ENCODE results near the gene PHF21A.

PHF21A gene

GRCh38 chr11:46105134-46105628 lies 16.1 kb downstream of the PHF21A start:
- POLR2A ChIA-PET, result interaction anchor here (0.6 to 2.1 kb wide), 4 partner anchors 9 to 138 kb away, joined by 3 to 11 read pairs (median 6); partner anchors contain the start of gene PHF21A
- no peak for DNase-seq (ENCODE audit: extremely low spot score)
- TF ChIP-seq PKNOX1 (IDR thresholded peaks at IDR 0.05), result no peak
- TF ChIP-seq L3MBTL2 (conservative IDR thresholded peaks at IDR 0.05), result no peak
- no peak for TF ChIP-seq ARNT (IDR thresholded peaks at IDR 0.05)
- no peak for TF ChIP-seq ELF4 (IDR thresholded peaks at IDR 0.05)
- no peak for TF ChIP-seq FOXK2 (IDR thresholded peaks at IDR 0.05)
- TF ChIP-seq FOXM1 (IDR thresholded peaks at IDR 0.05; ENCODE audit: borderline replicate concordance), result no peak
- TF ChIP-seq SP1 (IDR thresholded peaks at IDR 0.05), result no peak
- no peak for TF ChIP-seq LEF1 (IDR thresholded peaks at IDR 0.05; ENCODE audit: borderline replicate concordance)
- no peak for TF ChIP-seq ZNF384 (IDR thresholded peaks at IDR 0.05)
- no peak for TF ChIP-seq HDGF (IDR thresholded peaks at IDR 0.05; ENCODE audit: borderline replicate concordance)
- TF ChIP-seq CTBP1 (IDR thresholded peaks at IDR 0.05; ENCODE audit: borderline replicate concordance), result no peak
- TF ChIP-seq NFRKB (IDR thresholded peaks at IDR 0.05), result no peak
- TF ChIP-seq BHLHE40 (IDR thresholded peaks at IDR 0.05; ENCODE audit: borderline replicate concordance), result no peak
- no peak for TF ChIP-seq TARDBP (IDR thresholded peaks at IDR 0.05)
- no peak for TF ChIP-seq SUZ12 (IDR thresholded peaks at IDR 0.05)
- no peak for TF ChIP-seq FOXA1 (IDR thresholded peaks at IDR 0.05)
- CTCF ChIA-PET, result interaction anchor here (0.9 to 1.0 kb wide), 2 partner anchors 13 to 138 kb away, joined by 3 read pairs; no protein-coding TSS in a partner anchor

- TF ChIP-seq HDGF (IDR thresholded peaks at IDR 0.05; ENCODE audit: borderline replicate concordance) (no peak), SUZ12 (IDR thresholded peaks at IDR 0.05) (no peak), FOXA1 (IDR thresholded peaks at IDR 0.05) (no peak), LEF1 (IDR thresholded peaks at IDR 0.05; ENCODE audit: borderline replicate concordance) (no peak)
- ChIA-PET POLR2A (interaction anchor here (1.1 kb wide), 1 partner anchor 9 kb away, joined by 3 read pairs; no protein-coding TSS in a partner anchor), CTCF (interaction anchor here (0.9 to 2.2 kb wide), 3 partner anchors 18 to 192 kb away, joined by 3 to 5 read pairs (median 5); partner anchors contain the start of gene PHF21A)
- peak; percentile 34 for DNase-seq (ENCODE audit: extremely low spot score)
Measured at GRCh38 chr11:46102843-46103242, 18.4 kb downstream of the PHF21A start.

- DNase-seq (ENCODE audit: extremely low spot score), result no peak
- TF ChIP-seq FOXK2 (IDR thresholded peaks at IDR 0.05) (no peak), FOXM1 (IDR thresholded peaks at IDR 0.05; ENCODE audit: borderline replicate concordance) (no peak), HDGF (IDR thresholded peaks at IDR 0.05; ENCODE audit: borderline replicate concordance) (no peak), L3MBTL2 (conservative IDR thresholded peaks at IDR 0.05) (no peak), SUZ12 (IDR thresholded peaks at IDR 0.05) (no peak), BHLHE40 (IDR thresholded peaks at IDR 0.05; ENCODE audit: borderline replicate concordance) (no peak), ZNF384 (IDR thresholded peaks at IDR 0.05) (no peak), ELF4 (IDR thresholded peaks at IDR 0.05) (no peak), NFRKB (IDR thresholded peaks at IDR 0.05) (no peak), TARDBP (IDR thresholded peaks at IDR 0.05) (no peak), SP1 (IDR thresholded peaks at IDR 0.05) (no peak)
- CTCF ChIA-PET, result interaction anchor here (0.7 kb wide), 1 partner anchor 202 kb away, joined by 3 read pairs; no protein-coding TSS in a partner anchor
- POLR2A ChIA-PET, result interaction anchor here (0.6 kb wide), 1 partner anchor 15 kb away, joined by 3 read pairs; no protein-coding TSS in a partner anchor
Measured at GRCh38 chr11:46100670-46101069, 20.6 kb downstream of the PHF21A start.

GRCh38 chr11:46099963-46100316 lies 21.3 kb downstream of the PHF21A start:
- CTCF ChIA-PET, result interaction anchor here (0.7 kb wide), 1 partner anchor 17 kb away, joined by 3 read pairs; no protein-coding TSS in a partner anchor
- no peak for DNase-seq (ENCODE audit: extremely low spot score)
- POLR2A ChIA-PET, result no interaction called here

GRCh38 chr11:46090375-46090774 lies 30.9 kb downstream of the PHF21A start:
- TF ChIP-seq FOXM1 (IDR thresholded peaks at IDR 0.05; ENCODE audit: borderline replicate concordance) (no peak), ARNT (IDR thresholded peaks at IDR 0.05) (no peak), LEF1 (IDR thresholded peaks at IDR 0.05; ENCODE audit: borderline replicate concordance) (no peak), TARDBP (IDR thresholded peaks at IDR 0.05) (no peak), BHLHE40 (IDR thresholded peaks at IDR 0.05; ENCODE audit: borderline replicate concordance) (no peak), FOXK2 (IDR thresholded peaks at IDR 0.05) (no peak), FOXA1 (IDR thresholded peaks at IDR 0.05) (no peak), NFRKB (IDR thresholded peaks at IDR 0.05) (no peak), CTBP1 (IDR thresholded peaks at IDR 0.05; ENCODE audit: borderline replicate concordance) (no peak), HDGF (IDR thresholded peaks at IDR 0.05; ENCODE audit: borderline replicate concordance) (no peak), SP1 (IDR thresholded peaks at IDR 0.05) (no peak), PKNOX1 (IDR thresholded peaks at IDR 0.05) (no peak)
- ChIA-PET POLR2A (no interaction called here), CTCF (no interaction called here)
- no peak for DNase-seq (ENCODE audit: extremely low spot score)

More at GRCh38 chr11:46099963-46100316, 21.3 kb downstream of the PHF21A start:
- no peak for TF ChIP-seq ELF4 (IDR thresholded peaks at IDR 0.05)
- TF ChIP-seq SUZ12 (IDR thresholded peaks at IDR 0.05), result no peak
- TF ChIP-seq CTBP1 (IDR thresholded peaks at IDR 0.05; ENCODE audit: borderline replicate concordance), result no peak
- no peak for TF ChIP-seq FOXK2 (IDR thresholded peaks at IDR 0.05)
- no peak for TF ChIP-seq TARDBP (IDR thresholded peaks at IDR 0.05)
- no peak for TF ChIP-seq PKNOX1 (IDR thresholded peaks at IDR 0.05)
- TF ChIP-seq HDGF (IDR thresholded peaks at IDR 0.05; ENCODE audit: borderline replicate concordance), result no peak
- no peak for TF ChIP-seq ZNF384 (IDR thresholded peaks at IDR 0.05)
- TF ChIP-seq BHLHE40 (IDR thresholded peaks at IDR 0.05; ENCODE audit: borderline replicate concordance), result no peak
- TF ChIP-seq FOXA1 (IDR thresholded peaks at IDR 0.05), result no peak

GRCh38 chr11:46079662-46080061 lies 41.6 kb downstream of the PHF21A start:
- POLR2A ChIA-PET, result no interaction called here
- DNase-seq (ENCODE audit: extremely low spot score), result no peak
- CTCF ChIA-PET, result no interaction called here
- no peak for TF ChIP-seq TARDBP (IDR thresholded peaks at IDR 0.05)
- TF ChIP-seq ZNF384 (IDR thresholded peaks at IDR 0.05), result no peak
- no peak for TF ChIP-seq HDGF (IDR thresholded peaks at IDR 0.05; ENCODE audit: borderline replicate concordance)
- no peak for TF ChIP-seq PKNOX1 (IDR thresholded peaks at IDR 0.05)
- TF ChIP-seq NFRKB (IDR thresholded peaks at IDR 0.05), result no peak
